Natural killer cell (primary cell): Measurements from ENCODE around the gene MDM4. TPM values are rescaled to one million over a fixed set of nuclear protein-coding genes. Genes with fewer than 3 reads are reported as not detected.
"Not testable (repeated sequence)": the region's sequence is repeated elsewhere in the genome, so short reads cannot be mapped to it uniquely, and the experiment has no call there.

Source experiments
- ATAC-seq, 3 donors: fragments of 150-1000 bp in 2 of 3; fragments of 200-7000 bp in 1 of 3; cut with Tn5 transposase; 1 replicate in 1 of 3; 2 replicates in 2 of 3; pipeline ENCODE4 v1.10.0; 2021; ENCODE audit warnings: mild to moderate bottlenecking in 2 of 3, moderate library complexity in 2 of 3
- DNase-seq, 2 donors: peaks; one replicate each; pipeline versions ENCODE4 v3.0.0 to v3.0.0-alpha.2; 2013 to 2021; ENCODE audit warnings: mixed read lengths in 1 of 2
- H3K27ac ChIP-seq: one replicate; pipeline ENCODE4 v1.5.1; 2013; ENCODE audit warnings: mild to moderate bottlenecking, low read length
- H3K27me3 ChIP-seq: one replicate; pipeline ENCODE4 v1.6.1; 2013; ENCODE audit warnings: low read length; ENCODE audit not compliant: control insufficient read depth, insufficient read depth
- H3K36me3 ChIP-seq: one replicate; pipeline ENCODE4 v1.6.1; 2013; ENCODE audit warnings: low read length; ENCODE audit not compliant: control insufficient read depth, insufficient read depth
- H3K4me1 ChIP-seq: one replicate; pipeline ENCODE4 v1.6.1; 2013; ENCODE audit warnings: low read length; ENCODE audit not compliant: control insufficient read depth, insufficient read depth
- H3K4me3 ChIP-seq: one replicate; pipeline ENCODE4 v1.5.1; 2013; ENCODE audit warnings: low read length
- H3K9me3 ChIP-seq: one replicate; pipeline ENCODE4 v1.6.1; 2013; ENCODE audit warnings: low read length; ENCODE audit not compliant: control insufficient read depth, insufficient read depth
- H3K27ac Mint-ChIP-seq, 2 donors: one replicate each; pipeline ENCODE4 v1.8.0; 2022; ENCODE audit warnings: mild to moderate bottlenecking in 2 of 2, mixed read lengths in 2 of 2, moderate library complexity in 1 of 2
- H3K27me3 Mint-ChIP-seq, 2 donors: one replicate each; pipeline ENCODE4 v1.8.0; 2022; ENCODE audit warnings: low read depth in 2 of 2, mixed read lengths in 2 of 2
- H3K36me3 Mint-ChIP-seq: one replicate; pipeline ENCODE4 v1.8.0; 2022; ENCODE audit warnings: mixed read lengths
- H3K4me1 Mint-ChIP-seq, 2 donors: one replicate each; pipeline ENCODE4 v1.8.0; 2022; ENCODE audit warnings: mixed read lengths in 2 of 2
- H3K4me3 Mint-ChIP-seq: one replicate; pipeline ENCODE4 v1.8.0; 2022; ENCODE audit warnings: mild to moderate bottlenecking, moderate library complexity, mixed read lengths
- H3K9me3 Mint-ChIP-seq, 2 donors: one replicate each; pipeline ENCODE4 v1.8.0; 2022; ENCODE audit warnings: mixed read lengths in 2 of 2
- CTCF ChIP-seq: fragments of 200-600 bp; IDR thresholded peaks from one replicate; pipeline ENCODE4 v1.8.0; 2022; ENCODE audit warnings: antibody characterized with exemption
- WGBS: methylation state at CpG from one replicate; pipeline ENCODE4 v1.1.7; 2013; ENCODE audit warnings: missing lambda C conversion rate; ENCODE audit not compliant: insufficient coverage; 5-methylcytosine and 5-hydroxymethylcytosine counted together
- intact Hi-C: fragments of 100-400 bp; cut with micrococcal nuclease; formaldehyde crosslinking; loops from one replicate; pipeline ENCODE4 v1.14.2; 2022
- total RNA-seq, 4 donors: library from RNA; stranded (reverse); fragments of 120-200 nt in 1 of 4; gene quantifications; one replicate each; pipeline versions ENCODE4 v1.2.3 to v1.2.4, GENCODE V29; 2013 to 2022

Gene MDM4
- total RNA-seq, 3 donors from 2014 or later (not counting 1 experiment from before 2014, with no cell fraction given): 295 to 324 (median 296) TPM

GRCh38 chr1:204567071-204567470 is 50.9 kb downstream of the MDM4 start:
- Mint-ChIP-seq H3K27ac (no peak overlapping the region), H3K4me3 (no peak overlapping the region), H3K36me3 (no peaks in the 10 kb centered on the region), H3K9me3 (no peaks in the 10 kb centered on the region), H3K4me1 (peaks cover 26 to 32% of the 10 kb centered on the region in 2 donors), H3K27me3 (no peaks in the 10 kb centered on the region)
- H3K27ac ChIP-seq: no peak overlapping the region
- TF ChIP-seq CTCF: no peak
- intact Hi-C loops: no loop called here
- H3K4me3 ChIP-seq: no peak overlapping the region
- DNase-seq: no peak
- ATAC-seq: no peak
- H3K36me3 ChIP-seq: peaks cover 31% of the 10 kb centered on the region
- H3K9me3 ChIP-seq: no peaks in the 10 kb centered on the region
- H3K4me1 ChIP-seq: peaks cover 11% of the 10 kb centered on the region
- WGBS: 84% methylated on average over 4 of the region's 5 CpGs
- no peaks in the 10 kb centered on the region for H3K27me3 ChIP-seq

- Mint-ChIP-seq H3K4me1 (peaks cover 24 to 25% of the 10 kb centered on the region in 2 donors), H3K9me3 (no peaks in the 10 kb centered on the region), H3K27ac (no peak overlapping the region), H3K36me3 (no peaks in the 10 kb centered on the region), H3K4me3 (no peak overlapping the region), H3K27me3 (no peaks in the 10 kb centered on the region)
- H3K4me1 ChIP-seq: peaks cover 11% of the 10 kb centered on the region
- H3K27me3 ChIP-seq: no peaks in the 10 kb centered on the region
- ATAC-seq (no peak), DNase-seq (no peak)
- no peak for TF ChIP-seq CTCF
- H3K9me3 ChIP-seq: no peaks in the 10 kb centered on the region
- H3K36me3 ChIP-seq: peaks cover 26% of the 10 kb centered on the region
- no peak overlapping the region for H3K4me3 ChIP-seq
- no peak overlapping the region for H3K27ac ChIP-seq
- intact Hi-C loops: no loop called here
- 92% methylated on average over 9 of the region's 9 CpGs for WGBS
Observed at GRCh38 chr1:204568576-204569315, 52.5 kb downstream of the MDM4 start.

GRCh38 chr1:204569478-204569877 is 53.3 kb downstream of the MDM4 start:
- no peak overlapping the region for H3K27ac ChIP-seq
- ATAC-seq (no peak), DNase-seq (no peak)
- WGBS: 97% methylated on average over 5 of the region's 5 CpGs
- Mint-ChIP-seq H3K9me3 (no peaks in the 10 kb centered on the region), H3K27ac (no peak overlapping the region), H3K4me3 (no peak overlapping the region), H3K27me3 (no peaks in the 10 kb centered on the region), H3K4me1 (peaks cover 18% of the 10 kb centered on the region in 2 donors), H3K36me3 (no peaks in the 10 kb centered on the region)
- TF ChIP-seq CTCF: no peak
- H3K27me3 ChIP-seq: no peaks in the 10 kb centered on the region
- H3K4me1 ChIP-seq: peaks cover 9% of the 10 kb centered on the region
- peaks cover 27% of the 10 kb centered on the region for H3K36me3 ChIP-seq
- H3K4me3 ChIP-seq: no peak overlapping the region
- H3K9me3 ChIP-seq: no peaks in the 10 kb centered on the region
- intact Hi-C loops: no loop called here

- WGBS: 76% methylated on average over 3 of the region's 3 CpGs
- H3K36me3 ChIP-seq: peaks cover 27% of the 10 kb centered on the region
- H3K4me3 Mint-ChIP-seq, ATAC-seq, DNase-seq, H3K36me3 Mint-ChIP-seq, H3K9me3 ChIP-seq, H3K9me3 Mint-ChIP-seq, H3K27ac ChIP-seq, H3K4me1 ChIP-seq, intact Hi-C loops, H3K27ac Mint-ChIP-seq, H3K27me3 Mint-ChIP-seq, H3K4me3 ChIP-seq, H3K27me3 ChIP-seq: not testable (repeated sequence)
- H3K4me1 Mint-ChIP-seq: peaks cover 14% of the 10 kb centered on the region in 2 donors
Observed at GRCh38 chr1:204570021-204570420, 53.8 kb downstream of the MDM4 start.
